Jurkat, Clone E6-1 (cell line): ENCODE results near the gene LIPC.
A peak's percentile ranks its signal among the peaks of the same experiment; 100 is the strongest.

Source experiments
- DNase-seq: peaks from one replicate; pipeline ENCODE4 v3.0.0-alpha.2; 2011; ENCODE audit warnings: low read depth, low spot score
- H3K4me3 ChIP-seq: 2 replicates; pipeline ENCODE4 v1.5.1; 2011; ENCODE audit warnings: mild to moderate bottlenecking, low read length, control low read depth, moderate library complexity

LIPC gene

DNA sequence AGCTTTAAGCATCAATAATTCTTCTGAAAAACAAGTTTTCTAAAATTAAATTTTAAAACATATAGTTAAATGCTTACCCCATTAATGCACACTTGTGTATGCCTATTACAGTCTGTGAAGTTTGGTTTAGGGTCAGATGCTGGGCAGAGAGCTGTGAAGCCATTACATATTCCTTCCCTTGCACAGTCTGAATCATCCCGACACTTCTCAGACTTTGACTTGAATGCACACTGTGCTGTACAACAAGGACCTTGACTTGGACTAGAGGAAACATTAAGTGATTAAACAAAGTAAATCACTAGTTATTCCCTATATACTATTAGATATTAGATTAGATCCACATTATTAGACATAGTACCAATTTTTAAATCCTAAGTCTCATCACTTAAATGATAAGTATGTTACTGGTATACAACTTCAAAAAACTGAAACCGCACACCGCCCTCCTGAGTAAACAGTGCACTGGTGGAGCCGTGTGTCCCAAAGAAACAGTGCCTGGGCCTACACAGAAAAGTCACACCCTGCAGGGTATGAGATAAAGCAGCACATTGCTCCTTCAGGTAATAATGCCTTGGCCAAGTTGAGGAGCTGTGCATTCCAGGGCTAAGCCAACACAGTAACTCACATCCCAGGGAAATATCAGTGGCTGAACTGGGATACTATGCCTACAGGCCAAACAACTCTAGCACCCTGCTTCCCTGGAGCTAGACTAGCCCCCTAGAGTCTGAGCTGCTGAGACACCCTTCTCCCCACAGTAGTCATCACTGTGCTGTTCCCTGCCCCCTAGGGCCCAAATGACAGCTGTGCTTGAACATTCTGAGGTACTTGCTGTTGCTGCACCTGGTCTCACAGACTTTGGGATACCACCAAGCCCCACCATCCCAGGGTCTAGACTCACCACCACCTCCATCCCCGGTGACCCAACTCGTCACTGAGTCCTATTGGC lies 180.2 kb downstream of the LIPC start:
- DNase-seq = peak; percentile 62
- H3K4me3 ChIP-seq = no peak overlapping the region

- no peak overlapping the region for H3K4me3 ChIP-seq
- no peak for DNase-seq
Measured at GRCh38 chr15:58616171-58616570, 184.4 kb downstream of the LIPC start.
